ENCODE data around the gene SMARCC2.
A peak's percentile ranks its signal among the peaks of the same experiment; 100 is the strongest.

The SMARCC2 gene

DNA sequence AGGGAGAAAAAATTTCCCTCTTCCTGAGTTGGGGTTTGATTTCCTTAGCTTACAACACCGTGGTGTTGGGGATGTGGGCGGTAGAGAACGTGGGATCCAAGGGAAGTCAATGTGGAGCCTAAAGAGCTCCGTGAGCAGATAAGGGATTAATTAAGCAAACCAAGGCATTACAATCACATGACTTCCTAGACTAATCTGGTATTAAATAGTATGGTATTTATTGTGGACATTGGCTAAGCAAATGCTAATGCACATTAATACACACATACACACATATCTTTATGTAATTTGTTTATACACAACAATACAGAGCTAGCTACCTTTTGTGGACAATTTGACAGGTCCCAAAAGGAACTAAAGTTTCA lies 33.2 kb upstream of the SMARCC2 start:
- no peak for DNase-seq (ENCODE audit: low read depth in 2 of 2)
- peak overlapping the region; percentile 87 to 94 for H3K4me3 ChIP-seq (replicated peaks in 1 of 2; ENCODE audit: low read depth in 2 of 2, low read length in 2 of 2)
- TF ChIP-seq, protein P1, sequence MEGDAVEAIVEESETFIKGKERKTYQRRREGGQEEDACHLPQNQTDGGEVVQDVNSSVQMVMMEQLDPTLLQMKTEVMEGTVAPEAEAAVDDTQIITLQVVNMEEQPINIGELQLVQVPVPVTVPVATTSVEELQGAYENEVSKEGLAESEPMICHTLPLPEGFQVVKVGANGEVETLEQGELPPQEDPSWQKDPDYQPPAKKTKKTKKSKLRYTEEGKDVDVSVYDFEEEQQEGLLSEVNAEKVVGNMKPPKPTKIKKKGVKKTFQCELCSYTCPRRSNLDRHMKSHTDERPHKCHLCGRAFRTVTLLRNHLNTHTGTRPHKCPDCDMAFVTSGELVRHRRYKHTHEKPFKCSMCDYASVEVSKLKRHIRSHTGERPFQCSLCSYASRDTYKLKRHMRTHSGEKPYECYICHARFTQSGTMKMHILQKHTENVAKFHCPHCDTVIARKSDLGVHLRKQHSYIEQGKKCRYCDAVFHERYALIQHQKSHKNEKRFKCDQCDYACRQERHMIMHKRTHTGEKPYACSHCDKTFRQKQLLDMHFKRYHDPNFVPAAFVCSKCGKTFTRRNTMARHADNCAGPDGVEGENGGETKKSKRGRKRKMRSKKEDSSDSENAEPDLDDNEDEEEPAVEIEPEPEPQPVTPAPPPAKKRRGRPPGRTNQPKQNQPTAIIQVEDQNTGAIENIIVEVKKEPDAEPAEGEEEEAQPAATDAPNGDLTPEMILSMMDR (IDR thresholded peaks at IDR 0.05; ENCODE audit: low read depth, low read length): no peak

DNA sequence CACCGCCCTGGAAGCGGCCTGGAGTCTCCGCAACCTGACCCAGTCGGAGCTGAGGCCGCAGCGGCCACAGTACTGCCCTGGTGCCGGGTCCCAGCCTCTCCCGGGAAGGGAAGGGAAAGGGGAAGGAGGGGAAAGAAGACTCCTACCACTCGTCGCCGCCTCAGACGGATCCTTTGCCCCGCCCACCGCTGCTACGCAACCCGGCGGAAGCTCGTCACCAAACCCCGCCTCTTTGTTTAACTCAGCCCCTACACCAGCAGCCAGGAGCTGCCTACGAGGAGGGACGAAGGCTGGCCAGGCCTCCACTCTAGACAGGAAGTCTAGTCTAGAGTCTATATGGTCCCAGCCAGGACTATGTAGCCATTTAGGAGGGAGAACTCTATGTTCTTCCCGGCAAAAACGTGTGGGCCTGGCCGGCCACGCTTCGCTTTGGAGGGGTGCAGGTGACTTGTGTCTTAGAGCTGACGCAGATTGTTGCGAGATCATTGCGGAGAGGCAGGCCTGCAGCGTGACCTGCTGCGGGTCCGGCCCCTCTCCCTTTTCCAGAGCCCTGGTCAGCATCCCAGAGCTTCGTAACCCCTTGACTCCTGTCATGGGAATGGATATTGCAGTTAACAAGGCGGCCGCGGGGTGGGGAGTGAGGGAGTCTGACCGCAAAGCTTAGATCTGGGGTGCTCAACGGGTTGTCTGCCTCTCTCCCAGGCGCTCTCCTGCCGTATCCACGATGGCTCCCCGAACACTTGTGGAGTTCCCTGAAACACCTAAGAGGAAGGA lies 32.7 kb upstream of the SMARCC2 start, which contains the start of gene RNF41:
TSS of gene RNF41 (minus strand) at position 166 of the 774 bp plus-strand sequence. CDS start 7,875 bp downstream, outside the sequence.
- H3K4me3 ChIP-seq (replicated peaks in 1 of 2; ENCODE audit: low read depth in 2 of 2, low read length in 2 of 2): peak within 1 kb of the TSS; percentile 87 to 94
- peak; percentile 98 to 99 for DNase-seq (ENCODE audit: low read depth in 2 of 2)
- TF ChIP-seq, protein P1 (IDR thresholded peaks at IDR 0.05; ENCODE audit: low read depth, low read length): no peak

DNA sequence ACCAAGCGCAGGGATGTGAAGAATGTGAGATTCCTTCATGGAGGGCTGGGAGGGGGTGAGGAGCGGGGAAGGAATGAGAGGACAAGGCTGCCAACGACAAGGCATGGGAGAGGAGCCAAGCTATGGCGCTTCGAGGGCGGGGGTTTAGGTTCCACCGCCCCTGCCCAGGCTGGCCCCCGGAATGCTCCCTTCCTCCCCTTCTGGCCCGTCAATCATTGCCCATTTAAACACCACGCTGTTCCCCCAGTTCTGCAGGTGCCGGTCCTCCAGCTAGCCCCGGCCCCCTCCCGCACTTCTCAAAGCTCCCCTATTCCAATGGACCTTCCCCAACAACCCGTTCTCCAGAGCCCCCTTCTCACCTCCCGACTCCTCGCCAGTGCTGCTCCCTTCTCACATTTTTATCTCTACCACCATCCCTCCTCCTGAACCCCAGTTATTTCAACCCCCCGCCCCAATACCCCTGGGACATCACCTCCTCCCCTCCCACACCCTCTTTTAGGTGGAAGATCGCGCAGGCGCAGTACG lies 32.0 kb upstream of the SMARCC2 start:
- H3K4me3 ChIP-seq (replicated peaks in 1 of 2; ENCODE audit: low read depth in 2 of 2, low read length in 2 of 2): peak overlapping the region; percentile 87 to 94
- DNase-seq (ENCODE audit: low read depth in 2 of 2): peak; percentile 72 to 93
- TF ChIP-seq, protein P1 (IDR thresholded peaks at IDR 0.05; ENCODE audit: low read depth, low read length): no peak

DNA sequence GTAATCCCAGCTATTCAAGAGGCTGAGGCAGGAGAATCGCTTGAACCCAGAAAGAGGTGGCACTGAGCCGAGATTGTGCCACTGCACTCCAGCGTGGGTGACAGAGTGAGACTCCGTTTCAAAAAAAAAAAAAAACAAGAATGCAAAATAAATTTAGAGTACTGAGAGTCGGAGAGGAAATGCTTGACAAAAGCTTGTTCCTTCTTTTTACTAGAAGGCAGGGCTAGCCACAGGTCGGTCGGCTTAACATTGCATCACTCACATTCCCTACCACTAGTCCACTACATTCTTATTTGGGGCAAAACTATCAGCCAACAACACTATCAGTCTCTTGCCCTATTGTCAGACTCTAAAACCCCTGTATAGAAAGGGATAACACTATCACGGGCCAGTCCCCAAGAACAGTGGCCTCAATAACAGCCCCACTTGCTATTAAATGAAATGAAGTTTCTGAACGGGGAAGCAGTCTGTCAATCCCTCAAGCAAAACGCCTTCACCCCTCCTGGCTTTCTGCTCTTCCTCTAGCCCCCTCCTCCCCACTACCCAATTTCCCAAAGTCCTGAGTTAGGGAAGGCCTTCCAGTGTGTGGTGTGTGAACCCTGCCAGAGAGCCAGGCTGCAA lies 31.4 kb upstream of the SMARCC2 start:
- TF ChIP-seq, protein P1 (IDR thresholded peaks at IDR 0.05; ENCODE audit: low read depth, low read length): no peak
- DNase-seq (ENCODE audit: low read depth in 2 of 2): peak; percentile 66 to 73

DNA sequence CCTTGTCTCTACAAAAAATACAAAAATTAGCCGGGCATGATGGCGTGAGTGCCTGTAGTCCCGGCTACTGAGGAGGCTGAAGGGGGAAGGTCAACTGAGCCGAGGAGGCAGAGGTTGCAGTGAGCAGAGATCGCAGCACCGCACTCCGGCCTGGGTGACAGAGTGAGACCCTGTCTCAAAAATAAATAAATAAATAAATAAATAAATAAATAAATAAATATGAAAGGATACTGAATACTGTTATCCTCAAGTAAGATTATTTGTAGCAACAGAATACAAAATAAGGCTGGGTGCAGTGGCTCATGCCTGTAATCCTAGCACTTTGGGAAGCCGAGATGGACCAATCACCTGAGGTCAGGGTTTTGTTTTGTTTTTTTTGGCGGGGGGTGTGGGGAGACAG lies 30.6 kb upstream of the SMARCC2 start:
- H3K4me3 ChIP-seq (replicated peaks in 1 of 2; ENCODE audit: low read depth in 2 of 2, low read length in 2 of 2): no peak overlapping the region
- TF ChIP-seq, protein P1 (IDR thresholded peaks at IDR 0.05; ENCODE audit: low read depth, low read length): no peak
- DNase-seq (ENCODE audit: low read depth in 2 of 2): no peak

More for the DNA sequence above, 31.4 kb upstream of the SMARCC2 start:
- H3K4me3 ChIP-seq (replicated peaks in 1 of 2; ENCODE audit: low read depth in 2 of 2, low read length in 2 of 2): peak overlapping the region; percentile 87 to 94

DNA sequence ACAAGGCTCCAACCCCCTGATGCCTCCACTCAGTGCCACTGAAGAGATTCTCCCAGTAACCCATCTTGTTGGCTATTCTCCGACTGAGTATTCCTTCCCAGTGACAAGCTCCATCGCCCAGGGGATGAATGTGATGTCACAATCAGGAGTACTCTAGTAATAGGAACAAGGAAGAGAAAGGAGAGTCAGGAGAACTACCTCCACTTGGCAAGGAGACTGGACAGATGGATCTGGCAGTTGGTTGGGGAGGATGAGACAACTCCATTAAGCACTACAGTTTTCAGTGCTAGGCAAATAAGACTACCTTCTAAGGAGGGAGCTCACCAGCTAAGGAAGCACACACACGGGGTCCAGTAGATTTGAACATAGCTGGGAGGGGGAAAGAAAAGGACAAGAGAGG lies 27.2 kb upstream of the SMARCC2 start:
- DNase-seq (ENCODE audit: low read depth in 2 of 2): no peak
- TF ChIP-seq, protein P1 (IDR thresholded peaks at IDR 0.05; ENCODE audit: low read depth, low read length): no peak
- no peak overlapping the region for H3K4me3 ChIP-seq (replicated peaks in 1 of 2; ENCODE audit: low read depth in 2 of 2, low read length in 2 of 2)

Measured in cardiac fibroblast (primary cell).